ENCODE measurements around the gene CERK.
A peak's percentile ranks its signal among the peaks of the same experiment; 100 is the strongest.

DNA sequence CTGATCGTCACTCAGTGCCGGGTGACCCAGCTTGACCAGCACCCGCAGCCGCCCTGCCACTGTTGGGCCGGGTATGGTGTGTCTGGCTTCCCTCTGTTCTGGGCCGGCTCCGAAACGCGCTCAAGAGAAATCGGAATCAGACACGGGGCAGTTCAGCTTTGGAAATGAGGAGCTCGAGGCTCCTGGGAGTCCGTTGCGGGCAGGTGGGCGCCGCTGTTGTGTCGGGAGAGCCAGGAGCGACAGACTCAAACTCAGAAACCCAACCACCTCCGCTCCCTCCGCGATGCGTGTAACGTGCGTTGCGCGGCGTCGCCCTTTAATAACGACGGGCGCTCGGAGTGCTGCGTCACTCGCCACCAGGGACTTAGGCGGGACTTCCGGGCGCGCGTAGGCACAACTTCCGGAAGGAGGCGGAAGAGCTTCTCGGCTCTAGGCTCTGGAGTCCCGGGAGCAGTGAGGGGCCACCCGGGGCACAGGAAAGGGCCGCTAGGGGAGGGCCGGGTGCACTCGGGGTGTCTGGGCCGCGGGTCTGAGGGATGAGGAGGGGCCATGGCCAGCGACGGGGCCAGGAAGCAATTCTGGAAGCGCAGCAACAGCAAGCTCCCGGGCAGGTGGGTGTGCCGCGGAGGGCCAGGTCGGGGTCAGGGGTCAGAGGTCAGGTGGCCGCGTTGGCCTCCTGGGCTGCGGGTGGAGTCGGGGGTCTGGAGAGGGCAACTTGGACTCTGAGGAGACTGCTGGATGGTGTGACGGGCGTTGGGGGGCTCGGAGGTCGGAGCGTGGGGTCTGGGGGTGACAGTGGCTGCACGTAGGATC is 24.4 kb upstream of the CERK start, which contains the start of gene TBC1D22A:
- TF ChIP-seq CREB1 (CRISPR knock-in tag; IDR thresholded peaks at IDR 0.05), result peak; percentile 60
- no peak for TF ChIP-seq ERG (CRISPR knock-in tag; IDR thresholded peaks at IDR 0.05)
- TF ChIP-seq, protein P1, sequence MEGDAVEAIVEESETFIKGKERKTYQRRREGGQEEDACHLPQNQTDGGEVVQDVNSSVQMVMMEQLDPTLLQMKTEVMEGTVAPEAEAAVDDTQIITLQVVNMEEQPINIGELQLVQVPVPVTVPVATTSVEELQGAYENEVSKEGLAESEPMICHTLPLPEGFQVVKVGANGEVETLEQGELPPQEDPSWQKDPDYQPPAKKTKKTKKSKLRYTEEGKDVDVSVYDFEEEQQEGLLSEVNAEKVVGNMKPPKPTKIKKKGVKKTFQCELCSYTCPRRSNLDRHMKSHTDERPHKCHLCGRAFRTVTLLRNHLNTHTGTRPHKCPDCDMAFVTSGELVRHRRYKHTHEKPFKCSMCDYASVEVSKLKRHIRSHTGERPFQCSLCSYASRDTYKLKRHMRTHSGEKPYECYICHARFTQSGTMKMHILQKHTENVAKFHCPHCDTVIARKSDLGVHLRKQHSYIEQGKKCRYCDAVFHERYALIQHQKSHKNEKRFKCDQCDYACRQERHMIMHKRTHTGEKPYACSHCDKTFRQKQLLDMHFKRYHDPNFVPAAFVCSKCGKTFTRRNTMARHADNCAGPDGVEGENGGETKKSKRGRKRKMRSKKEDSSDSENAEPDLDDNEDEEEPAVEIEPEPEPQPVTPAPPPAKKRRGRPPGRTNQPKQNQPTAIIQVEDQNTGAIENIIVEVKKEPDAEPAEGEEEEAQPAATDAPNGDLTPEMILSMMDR (IDR thresholded peaks at IDR 0.05), result no peak
- TF ChIP-seq E2F1 (CRISPR knock-in tag; IDR thresholded peaks at IDR 0.05), result no peak
- TF ChIP-seq, protein P2, sequence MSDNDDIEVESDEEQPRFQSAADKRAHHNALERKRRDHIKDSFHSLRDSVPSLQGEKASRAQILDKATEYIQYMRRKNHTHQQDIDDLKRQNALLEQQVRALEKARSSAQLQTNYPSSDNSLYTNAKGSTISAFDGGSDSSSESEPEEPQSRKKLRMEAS (CRISPR knock-in tag; IDR thresholded peaks at IDR 0.05), result peak; percentile 93
- TF ChIP-seq NR2C2 (CRISPR knock-in tag; IDR thresholded peaks at IDR 0.05), result peak; percentile 95

Data from WTC11 (cell line).